GM23248 (cell line): ENCODE results near the gene SPDYE2.
"Not testable (repeated sequence)": the region's sequence is repeated elsewhere in the genome, so short reads cannot be mapped to it uniquely, and the experiment has no call there.

Experiments
- EZH2 ChIP-seq: fragments of 200-600 bp; sonication (generic); IDR thresholded peaks from 2 replicates; pipeline ENCODE4 v1.6.1; 2018; ENCODE audit warnings: antibody characterized with exemption, mild to moderate bottlenecking; ENCODE audit not compliant: insufficient read depth, poor library complexity, severe bottlenecking
- EZH2phosphoT487 ChIP-seq: fragments of 200-600 bp; sonication (generic); IDR thresholded peaks from 2 replicates; pipeline ENCODE4 v1.6.1; 2018; ENCODE audit warnings: antibody characterized with exemption, moderate library complexity, mild to moderate bottlenecking, low read depth; ENCODE audit not compliant: insufficient read depth

GRCh38 chr7:102550808-102551422 is at the start of gene SPDYE2:
- TF ChIP-seq EZH2phosphoT487, EZH2: not testable (repeated sequence)
